GM12878 (cell line): ENCODE data around the gene PTPDC1. TPM values are rescaled to one million over a fixed set of nuclear protein-coding genes. Genes with fewer than 3 reads are reported as not detected.

Source experiments
- ATAC-seq: fragments of 200-7000 bp; cut with Tn5 transposase; 3 replicates; pipeline ENCODE4 v1.9.1; 2020; ENCODE audit warnings: mild to moderate bottlenecking, moderate library complexity
- BruUV-seq: library from RNA; stranded (reverse); fragments of 400-500 nt; replicated peaks from 2 replicates; lab custom pipeline; 2021; lab: Mats Ljungman, UMichigan
- CTCF ChIA-PET: fragments of 300-600 bp; sonication (Branson Sonifier 250); formaldehyde crosslinking; extraction: SDS; loops from one replicate; lab custom pipeline; 2021; ENCODE audit warnings: inconsistent platforms; lab: Yijun Ruan, JAX
- POLR2A ChIA-PET: fragments of 350-600 bp; formaldehyde crosslinking; extraction: SDS; loops from one replicate; lab custom pipeline; 2021; ENCODE audit warnings: inconsistent platforms; lab: Charles Lee
- RAD21 ChIA-PET: fragments of 300-600 bp; sonication (Branson Sonifier 250); formaldehyde crosslinking; loops from one replicate; lab custom pipeline; 2023; ENCODE audit warnings: antibody characterized with exemption; ENCODE audit not compliant: unreplicated experiment; lab: Charles Lee
- SMC1A ChIA-PET: fragments of 300-600 bp; sonication (Branson Sonifier 250); formaldehyde crosslinking; loops from one replicate; lab custom pipeline; 2023; ENCODE audit not compliant: unreplicated experiment, uncharacterized antibody; lab: Charles Lee
- DNase-seq: peaks from one replicate; pipeline ENCODE4 v3.0.0-alpha.2; 2011; ENCODE audit warnings: low read depth, low spot score
- FAIRE-seq: peaks from 3 replicates; lab custom pipeline; 2011; peaks lifted over from hg19 to GRCh38; lab: Jason Lieb, UNC
- H2AFZ ChIP-seq: 2 replicates; pipeline ENCODE4 v1.6.0; 2011; ENCODE audit warnings: low read depth, low read length, control low read depth; ENCODE audit not compliant: control insufficient read depth
- H3K27ac ChIP-seq: 2 replicates; pipeline ENCODE4 v1.5.1; 2011; ENCODE audit warnings: control low read depth; ENCODE audit not compliant: control insufficient read depth, insufficient read depth
- H3K27me3 ChIP-seq, 2 experiments: replicated peaks in 1 of 2; 2 replicates each; pipeline versions ENCODE4 v1.6.0 to v1.6.1; 2011; ENCODE audit warnings: low read length in 1 of 2; ENCODE audit not compliant: control insufficient read depth in 2 of 2, insufficient read depth in 2 of 2
- H3K36me3 ChIP-seq, 2 experiments: 2 replicates each; pipeline ENCODE4 v1.5.1; 2011; ENCODE audit warnings: low read length in 1 of 2; ENCODE audit not compliant: control insufficient read depth in 2 of 2, insufficient read depth in 2 of 2
- H3K4me1 ChIP-seq: 2 replicates; pipeline ENCODE4 v1.6.1; 2011; ENCODE audit warnings: mild to moderate bottlenecking, low read length, moderate library complexity, mixed read lengths; ENCODE audit not compliant: control insufficient read depth, insufficient read depth
- H3K4me2 ChIP-seq: 2 replicates; pipeline ENCODE4 v1.6.0; 2011; ENCODE audit warnings: control low read depth; ENCODE audit not compliant: control insufficient read depth, insufficient read depth
- H3K4me3 ChIP-seq: fragments of 200-600 bp; sonication (generic); 2 replicates; pipeline ENCODE4 v1.5.1; 2016
- H3K79me2 ChIP-seq: 2 replicates; pipeline ENCODE4 v1.6.0; 2011; ENCODE audit warnings: low read length; ENCODE audit not compliant: control insufficient read depth, insufficient read depth
- H3K9ac ChIP-seq: 2 replicates; pipeline ENCODE4 v1.8.0; 2011; ENCODE audit warnings: low read length, control low read depth, mixed read lengths; ENCODE audit not compliant: control insufficient read depth, insufficient read depth
- H3K9me3 ChIP-seq: replicated peaks from 3 replicates; pipeline ENCODE4 v1.5.1; 2011; ENCODE audit warnings: mild to moderate bottlenecking, low read length; ENCODE audit not compliant: control insufficient read depth, insufficient read depth
- H4K20me1 ChIP-seq: 2 replicates; pipeline ENCODE4 v1.6.0; 2011; ENCODE audit not compliant: control insufficient read depth, insufficient read depth
- FOXK2 ChIP-seq: fragments of 450-650 bp; IDR thresholded peaks from 2 replicates; pipeline ENCODE4 v1.6.1; 2017; ENCODE audit warnings: mild to moderate bottlenecking, moderate library complexity
- HCFC1 ChIP-seq: fragments of 150-350 bp; IDR thresholded peaks from 2 replicates; pipeline ENCODE4 v1.6.1; 2014; ENCODE audit warnings: low read length
- MTA3 ChIP-seq: IDR thresholded peaks from 2 replicates; pipeline ENCODE4 v1.6.1; 2012; ENCODE audit warnings: low read length, inconsistent platforms, borderline replicate concordance
- NFYB ChIP-seq: IDR thresholded peaks from 2 replicates; pipeline ENCODE4 v1.6.1; 2011; ENCODE audit warnings: low read depth, mild to moderate bottlenecking, low read length, improper control_type of control experiment, moderate library complexity; ENCODE audit not compliant: insufficient read depth
- NR2C1 ChIP-seq: fragments of 450-650 bp; IDR thresholded peaks from 2 replicates; pipeline ENCODE4 v1.6.1; 2017; ENCODE audit warnings: antibody characterized with exemption, mild to moderate bottlenecking, moderate library complexity
- POLR2AphosphoS5 ChIP-seq: IDR thresholded peaks from 2 replicates; pipeline ENCODE4 v1.6.1; 2011; ENCODE audit warnings: mild to moderate bottlenecking, low read length, inconsistent platforms
- POU2F2 ChIP-seq: IDR thresholded peaks from 3 replicates; pipeline ENCODE4 v1.6.1; 2011; ENCODE audit warnings: low read depth, mild to moderate bottlenecking, low read length, borderline replicate concordance
- RAD21 ChIP-seq: IDR thresholded peaks from 2 replicates; pipeline ENCODE4 v1.6.1; 2011; ENCODE audit warnings: mild to moderate bottlenecking, low read depth, low read length, moderate library complexity; ENCODE audit not compliant: insufficient read depth
- RELB ChIP-seq: fragments of 450-650 bp; IDR thresholded peaks from 2 replicates; pipeline ENCODE4 v1.6.1; 2017; ENCODE audit warnings: low read depth, mild to moderate bottlenecking, moderate library complexity
- SKIL ChIP-seq: fragments of 450-650 bp; IDR thresholded peaks from 2 replicates; pipeline ENCODE4 v1.6.1; 2017; ENCODE audit warnings: mild to moderate bottlenecking, low read depth, inconsistent platforms; ENCODE audit not compliant: poor library complexity, severe bottlenecking
- WRNIP1 ChIP-seq: IDR thresholded peaks from 2 replicates; pipeline ENCODE4 v1.6.1; 2011; ENCODE audit warnings: low read depth, low read length, improper control_type of control experiment, borderline replicate concordance
- ZBTB11 ChIP-seq: fragments of 450-650 bp; formaldehyde crosslinking; IDR thresholded peaks from 2 replicates; pipeline ENCODE4 v1.5.0; 2022; ENCODE audit warnings: mild to moderate bottlenecking, missing genetic modification characterization
- ZNF274 ChIP-seq: IDR thresholded peaks from one replicate; pipeline ENCODE4 v1.8.0; 2011; ENCODE audit not compliant: insufficient read length, insufficient read depth
- ZNF622 ChIP-seq: fragments of 450-650 bp; IDR thresholded peaks from 2 replicates; pipeline ENCODE4 v1.6.1; 2017; ENCODE audit warnings: mild to moderate bottlenecking, inconsistent platforms
- ZZZ3 ChIP-seq: IDR thresholded peaks from 2 replicates; pipeline ENCODE4 v1.6.1; 2011; ENCODE audit warnings: low read depth; ENCODE audit not compliant: control insufficient read depth, insufficient read length
- WGBS: methylation state at CpG from one replicate; pipeline ENCODE4 v1.1.6; 2016; ENCODE audit warnings: low lambda C conversion rate; ENCODE audit not compliant: insufficient replicate concordance, insufficient coverage; ENCODE audit errors: missing lambda C conversion rate; 5-methylcytosine and 5-hydroxymethylcytosine counted together
- in situ Hi-C: fragments of 300-500 bp; cut with MboI; formaldehyde crosslinking; loops from 9 replicates; pipeline ENCODE4 v1.14.3; 2018; ENCODE audit warnings: mixed read lengths
- intact Hi-C: fragments of 100-400 bp; cut with micrococcal nuclease; formaldehyde crosslinking; loops from one replicate; pipeline ENCODE4 v1.14.2; 2022; ENCODE audit not compliant: unreplicated experiment
- polyA plus RNA-seq, 11 experiments: library from polyadenylated mRNA; depleted of rRNA in 4 of 11; unstranded in 6 of 11; stranded (reverse) in 5 of 11; fragments of >200 nt; fragmentation: Nextera tagmentation in 4 of 11; fragmentation: Illumina TruSeq in 1 of 11; extraction: Ambion mirVana in 4 of 11; extraction: Trizol in 1 of 11; gene quantifications; 1 replicate in 1 of 11; 2 replicates in 10 of 11; pipeline versions ENCODE4 v1.2.1 to v1.2.3, GENCODE V29; 2011 to 2016; ENCODE audit warnings: inconsistent platforms in 2 of 11, missing spikeins in 2 of 11, low read depth in 1 of 11
- total RNA-seq, 4 experiments: library from RNA; depleted of rRNA in 3 of 4; stranded (reverse); fragments of >200 nt in 3 of 4; fragmentation: Illumina TruSeq in 1 of 4; extraction: Trizol in 1 of 4; gene quantifications; 2 replicates each; pipeline versions ENCODE4 v1.2.1 to v1.2.3, GENCODE V29; 2013 to 2021

The PTPDC1 gene
- total and polyA plus RNA-seq, 10 of the 15 experiments (the other 5 are each of a cell fraction or from before 2014, with no cell fraction given) = 1.2 to 4.5 (median 2.9) TPM

GRCh38 chr9:94042516-94043360 is 41.5 kb upstream of the PTPDC1 start:
- POLR2A ChIA-PET = no interaction called here
- RAD21 ChIA-PET = no interaction called here
- WGBS = 70% methylated on average over 5 of the region's 5 CpGs
- no peaks in the 10 kb centered on the region for H4K20me1 ChIP-seq
- no peak overlapping the region for H3K27ac ChIP-seq
- SMC1A ChIA-PET = no interaction called here
- ATAC-seq (no peak), DNase-seq (no peak), FAIRE-seq (no peak)
- H3K27me3 ChIP-seq = no peaks in the 10 kb centered on the region
- intact Hi-C loops (no loop called here), in situ Hi-C loops (no loop called here)
- no peaks in the 10 kb centered on the region for H3K4me1 ChIP-seq
- CTCF ChIA-PET = no interaction called here
- H3K9me3 ChIP-seq = no peaks in the 10 kb centered on the region
- no peaks in the 10 kb centered on the region for H3K36me3 ChIP-seq
- no peak overlapping the region for H3K4me2 ChIP-seq
- no peak overlapping the region for H3K4me3 ChIP-seq
- no TSS peak for BruUV-seq
- H3K79me2 ChIP-seq = no peaks in the 10 kb centered on the region
- no peak overlapping the region for H2AFZ ChIP-seq
- no peak overlapping the region for H3K9ac ChIP-seq
- TF ChIP-seq SKIL (no peak), RAD21 (no peak), NR2C1 (no peak), POU2F2 (no peak), NFYB (no peak), RELB (no peak), ZBTB11 (CRISPR knock-in tag) (no peak), MTA3 (no peak), POLR2AphosphoS5 (no peak), ZZZ3 (no peak), ZNF274 (no peak), HCFC1 (no peak), FOXK2 (no peak), ZNF622 (no peak), WRNIP1 (no peak)
